GM20000 (cell line): ENCODE data around the gene SLC30A10.

Experiments used
- DNase-seq: peaks from one replicate; pipeline ENCODE4 v3.0.0; 2012; ENCODE audit warnings: low spot score
- TF ChIP-seq, protein P1 (sequence below): IDR thresholded peaks from 2 replicates; pipeline ENCODE4 v1.5.1; 2012; ENCODE audit warnings: mild to moderate bottlenecking, control low read depth; ENCODE audit errors: extremely low read depth, missing control alignments

Gene SLC30A10

DNA sequence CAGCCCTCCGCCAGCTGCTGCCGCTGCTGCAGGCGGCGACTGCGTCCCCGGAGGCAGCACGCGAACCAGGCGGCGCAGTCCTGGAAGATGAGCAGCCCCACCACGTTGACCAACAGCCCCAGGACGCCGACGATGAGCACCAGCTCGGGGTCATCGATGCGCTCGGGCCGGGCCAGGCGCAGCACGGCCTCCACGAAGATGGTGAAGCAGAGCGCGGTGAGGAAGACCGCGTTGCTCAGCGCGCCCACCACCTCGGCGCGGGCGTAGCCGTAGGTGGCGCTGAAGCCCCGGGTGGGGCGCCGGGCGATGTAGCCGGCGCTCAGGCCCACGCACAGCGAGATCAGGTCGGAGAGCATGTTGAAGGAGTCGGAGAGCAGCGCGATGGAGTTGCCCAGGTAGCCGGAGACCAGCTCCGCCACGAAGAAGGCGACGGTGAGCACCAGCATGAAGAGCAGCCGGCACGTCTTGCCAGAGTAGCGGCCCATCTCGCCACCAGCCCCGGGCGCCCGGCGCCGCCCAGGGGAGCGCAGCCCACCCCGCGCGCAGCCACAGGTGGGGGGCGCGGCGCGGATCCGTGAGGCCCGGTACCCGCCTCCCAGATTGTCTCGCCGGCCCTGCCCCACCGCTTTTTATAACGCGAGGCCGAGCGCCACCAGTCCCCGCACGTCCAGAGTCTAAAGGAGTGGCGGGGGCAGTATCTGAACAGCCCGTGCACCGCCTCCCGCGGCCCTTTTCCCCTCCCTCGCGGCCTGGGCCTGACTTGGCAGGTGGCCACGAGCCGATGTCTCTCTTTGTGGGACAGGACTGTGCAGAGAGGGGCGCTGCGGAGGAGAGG, at the start of gene SLC30A10:
Gene SLC30A10, minus strand, starts transcription at position 602 of the 835 bp plus-strand sequence. Its CDS starts 117 bp downstream, at position 485.
- TF ChIP-seq, protein P1, sequence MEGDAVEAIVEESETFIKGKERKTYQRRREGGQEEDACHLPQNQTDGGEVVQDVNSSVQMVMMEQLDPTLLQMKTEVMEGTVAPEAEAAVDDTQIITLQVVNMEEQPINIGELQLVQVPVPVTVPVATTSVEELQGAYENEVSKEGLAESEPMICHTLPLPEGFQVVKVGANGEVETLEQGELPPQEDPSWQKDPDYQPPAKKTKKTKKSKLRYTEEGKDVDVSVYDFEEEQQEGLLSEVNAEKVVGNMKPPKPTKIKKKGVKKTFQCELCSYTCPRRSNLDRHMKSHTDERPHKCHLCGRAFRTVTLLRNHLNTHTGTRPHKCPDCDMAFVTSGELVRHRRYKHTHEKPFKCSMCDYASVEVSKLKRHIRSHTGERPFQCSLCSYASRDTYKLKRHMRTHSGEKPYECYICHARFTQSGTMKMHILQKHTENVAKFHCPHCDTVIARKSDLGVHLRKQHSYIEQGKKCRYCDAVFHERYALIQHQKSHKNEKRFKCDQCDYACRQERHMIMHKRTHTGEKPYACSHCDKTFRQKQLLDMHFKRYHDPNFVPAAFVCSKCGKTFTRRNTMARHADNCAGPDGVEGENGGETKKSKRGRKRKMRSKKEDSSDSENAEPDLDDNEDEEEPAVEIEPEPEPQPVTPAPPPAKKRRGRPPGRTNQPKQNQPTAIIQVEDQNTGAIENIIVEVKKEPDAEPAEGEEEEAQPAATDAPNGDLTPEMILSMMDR, result peak; percentile 3
- DNase-seq, result peak; percentile 65

DNA sequence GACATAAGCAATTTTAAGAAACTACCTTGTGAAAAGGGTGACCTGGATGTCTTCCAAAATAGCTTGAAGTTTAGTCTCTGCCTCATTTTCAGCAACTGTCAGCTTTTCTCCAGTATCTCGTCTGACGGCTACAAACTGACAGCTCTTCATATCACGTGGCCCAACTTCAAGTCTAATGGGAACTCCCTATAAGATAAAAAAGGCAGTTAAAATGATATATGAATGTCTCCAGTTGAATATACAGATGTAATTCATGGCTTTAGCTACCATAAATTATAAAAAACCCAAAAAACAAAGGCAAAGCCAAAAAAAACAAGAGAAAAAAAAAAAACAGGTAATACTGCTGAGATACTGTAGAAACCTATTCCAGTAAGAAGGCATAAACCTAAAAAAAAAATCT, 44.9 kb upstream of the SLC30A10 start:
- TF ChIP-seq, protein P1, result no peak
- DNase-seq, result no peak

DNA sequence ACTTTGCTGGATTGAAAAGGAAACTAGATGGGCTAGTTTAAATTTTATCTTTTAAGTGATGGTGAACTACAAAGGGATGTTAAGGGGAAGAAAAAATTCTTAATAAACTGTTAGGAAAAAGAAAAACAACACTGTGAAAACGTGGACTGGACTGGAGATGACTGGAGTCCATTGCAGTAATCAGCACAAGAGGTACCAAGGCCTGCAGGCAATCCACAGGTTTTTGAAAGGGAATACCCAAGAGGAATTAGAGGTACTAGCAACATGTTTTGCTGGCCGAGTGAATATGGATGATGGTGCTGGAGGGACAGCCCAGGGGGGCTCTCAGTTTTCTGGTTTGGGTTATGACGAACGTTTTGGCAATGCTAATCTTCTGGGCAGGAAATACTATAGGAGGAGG, 39.0 kb upstream of the SLC30A10 start:
- DNase-seq, result no peak

DNA sequence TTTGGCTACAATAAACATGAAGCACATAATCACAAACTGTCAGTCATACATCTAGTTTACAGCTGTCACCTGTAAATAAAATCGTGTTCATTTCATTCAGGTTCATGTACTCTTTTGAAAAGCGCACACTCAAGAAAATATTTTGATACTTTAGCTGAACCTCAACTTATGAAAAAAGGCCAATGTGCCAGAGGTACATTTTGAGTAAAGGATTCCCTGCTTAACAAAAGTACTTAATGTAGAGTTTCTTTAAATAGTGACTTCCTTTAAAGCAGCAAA, 37.7 kb upstream of the SLC30A10 start:
- no peak for DNase-seq
- TF ChIP-seq, protein P1, result no peak

More for the DNA sequence above, 39.0 kb upstream of the SLC30A10 start:
- TF ChIP-seq, protein P1, result no peak

DNA sequence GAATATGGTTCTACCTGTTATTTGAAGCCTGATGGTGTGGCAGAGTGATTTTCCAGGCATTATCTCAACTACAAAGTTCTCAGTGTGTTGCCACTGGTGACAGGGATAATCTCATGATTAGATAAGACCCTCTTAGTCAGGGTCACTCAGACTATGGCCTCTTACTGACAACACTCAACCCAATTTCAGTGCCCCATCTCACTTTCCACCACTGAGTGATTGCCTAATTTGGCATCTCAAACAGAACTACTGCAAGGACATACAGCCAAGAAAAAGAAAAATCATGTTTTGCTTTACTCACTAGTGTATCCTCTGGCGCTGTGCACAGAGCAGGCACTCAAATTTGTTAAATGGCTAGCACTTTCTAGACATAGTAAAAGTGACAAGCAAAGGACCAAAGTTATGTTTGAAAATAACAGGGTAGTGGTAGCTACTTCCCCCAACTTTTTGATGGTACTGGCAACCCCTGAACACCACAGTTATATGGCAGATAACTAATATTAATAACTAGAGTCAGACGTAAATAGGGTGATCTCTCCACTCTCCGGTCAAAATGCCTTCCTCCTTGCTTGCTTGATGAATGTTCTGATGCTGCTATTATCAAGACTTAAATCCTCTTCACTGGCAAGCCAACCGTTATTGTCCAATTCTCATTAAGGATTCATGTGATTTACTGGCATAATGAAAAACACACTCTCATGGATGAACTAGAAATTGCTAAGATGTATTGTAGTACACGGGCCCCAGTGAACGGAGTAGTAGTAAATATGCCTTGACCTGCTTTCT, 37.1 kb upstream of the SLC30A10 start:
- no peak for DNase-seq
- TF ChIP-seq, protein P1, result no peak

DNA sequence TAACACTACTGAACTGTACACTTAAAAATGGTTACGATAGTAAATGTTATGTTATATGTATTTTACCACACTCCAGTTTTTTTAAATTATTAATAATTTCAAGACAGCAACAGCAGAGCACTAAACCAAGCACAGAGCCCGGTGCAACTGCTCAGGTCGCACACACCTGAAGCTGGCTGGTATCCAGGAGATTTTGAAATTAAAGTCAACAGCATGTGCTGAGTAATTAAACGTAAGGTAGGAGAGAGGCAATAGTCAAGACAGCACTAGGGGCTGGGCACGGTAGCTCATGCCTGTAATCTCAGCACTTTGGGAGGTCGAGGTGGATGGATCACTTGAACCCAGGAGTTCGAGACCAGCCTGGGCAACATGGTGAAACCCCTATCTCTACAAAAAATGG, 35.1 kb upstream of the SLC30A10 start:
- TF ChIP-seq, protein P1, result no peak
- no peak for DNase-seq

DNA sequence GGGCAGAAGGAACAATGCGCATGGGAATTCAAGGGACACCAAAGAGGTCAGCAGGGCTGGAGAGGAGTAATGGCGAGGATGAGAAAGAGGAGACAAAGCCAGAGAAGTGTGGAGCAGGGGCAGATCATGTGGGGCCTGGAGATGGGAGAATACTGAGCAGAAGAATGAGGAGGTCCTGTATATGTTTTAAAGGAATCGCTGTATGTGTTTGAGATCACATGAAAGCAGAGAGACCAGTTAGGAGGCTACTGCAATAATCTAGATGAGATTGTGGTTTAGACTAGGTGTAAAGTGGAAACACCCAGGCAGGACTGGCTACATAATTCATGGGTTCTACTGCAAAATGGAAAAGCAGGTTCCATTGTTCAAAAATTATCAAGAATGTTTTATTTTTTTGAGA, 33.3 kb upstream of the SLC30A10 start:
- TF ChIP-seq, protein P1, result no peak
- no peak for DNase-seq
